ENCODE results near the gene EPN3.

The EPN3 gene

GRCh38 chr17:50537721-50538548 lies 5.4 kb downstream of the EPN3 start:
- Histone ChIP-seq H3K4me3 (ENCODE audit: insufficient read depth in 1 of 2, low read depth in 1 of 2, low read length in 2 of 2) (no peak overlapping the region), H3K9me3 (ENCODE audit: control insufficient read depth, low read length) (no peaks in the 10 kb centered on the region), H2BK120ac (ENCODE audit: low read depth, low read length) (no peak overlapping the region), H4K91ac (ENCODE audit: low read length) (peak overlapping the region; percentile 37), H3K23ac (ENCODE audit: low read length in 2 of 2) (no peak overlapping the region), H3K36me3 (ENCODE audit: control insufficient read depth in 1 of 2, insufficient read depth in 2 of 2, low read depth in 1 of 2, low read length in 2 of 2) (peaks cover 0 to 3% of the 10 kb centered on the region in 2 experiments), H3K27ac (ENCODE audit: low read length, poor library complexity, severe bottlenecking) (no peak overlapping the region), H3K14ac (ENCODE audit: low read length in 2 of 2) (no peak overlapping the region), H3K79me1 (replicated peaks; ENCODE audit: low read length, poor library complexity, severe bottlenecking) (no peaks in the 10 kb centered on the region), H2BK5ac (ENCODE audit: low read depth, low read length, poor library complexity, severe bottlenecking) (no peak overlapping the region), H3K4ac (ENCODE audit: low read depth in 1 of 2, low read length in 2 of 2) (no peak overlapping the region), H2BK15ac (ENCODE audit: low read depth, poor library complexity, severe bottlenecking) (peak overlapping the region; percentile 83), H4K8ac (ENCODE audit: low read length) (peak overlapping the region; percentile 71), H3K4me1 (ENCODE audit: control insufficient read depth, insufficient read depth, low read depth, low read length) (peaks cover 37% of the 10 kb centered on the region), H2BK12ac (ENCODE audit: low read length in 2 of 2) (peak overlapping the region in 1 of 2 experiments; percentile 57), H2AK5ac (ENCODE audit: low read length, severe bottlenecking) (no peak overlapping the region), H3K27me3 (ENCODE audit: control insufficient read depth in 1 of 2, insufficient read depth in 1 of 2, low read length in 2 of 2) (peaks cover 10 to 30% of the 10 kb centered on the region in 2 experiments), H3K9ac (ENCODE audit: low read length) (no peak overlapping the region), H2AFZ (ENCODE audit: low read depth, low read length) (no peak overlapping the region), H3K4me2 (ENCODE audit: low read length, poor library complexity, severe bottlenecking) (no peak overlapping the region), H3K18ac (ENCODE audit: low read depth in 1 of 2, low read length in 2 of 2) (peak overlapping the region in 1 of 2 experiments; percentile 16)
- DNase-seq = no peak
- WGBS = 88% methylated on average over 20 of the region's 20 CpGs

GRCh38 chr17:50538549-50539410 lies 6.2 kb downstream of the EPN3 start:
- Histone ChIP-seq H3K4ac (ENCODE audit: low read depth in 1 of 2, low read length in 2 of 2) (no peak overlapping the region), H3K18ac (ENCODE audit: low read depth in 1 of 2, low read length in 2 of 2) (no peak overlapping the region), H3K4me3 (ENCODE audit: insufficient read depth in 1 of 2, low read depth in 1 of 2, low read length in 2 of 2) (no peak overlapping the region), H3K27ac (ENCODE audit: low read length, poor library complexity, severe bottlenecking) (no peak overlapping the region), H2AK5ac (ENCODE audit: low read length, severe bottlenecking) (no peak overlapping the region), H3K4me2 (ENCODE audit: low read length, poor library complexity, severe bottlenecking) (no peak overlapping the region), H2BK15ac (ENCODE audit: low read depth, poor library complexity, severe bottlenecking) (no peak overlapping the region), H3K27me3 (ENCODE audit: control insufficient read depth in 1 of 2, insufficient read depth in 1 of 2, low read length in 2 of 2) (peaks cover 1 to 21% of the 10 kb centered on the region in 2 experiments), H2BK5ac (ENCODE audit: low read depth, low read length, poor library complexity, severe bottlenecking) (no peak overlapping the region), H3K4me1 (ENCODE audit: control insufficient read depth, insufficient read depth, low read depth, low read length) (peaks cover 29% of the 10 kb centered on the region), H3K14ac (ENCODE audit: low read length in 2 of 2) (peak overlapping the region in 1 of 2 experiments; percentile 37), H3K36me3 (ENCODE audit: control insufficient read depth in 1 of 2, insufficient read depth in 2 of 2, low read depth in 1 of 2, low read length in 2 of 2) (peaks cover 0 to 3% of the 10 kb centered on the region in 2 experiments), H2BK12ac (ENCODE audit: low read length in 2 of 2) (peak overlapping the region in 1 of 2 experiments; percentile 57), H2BK120ac (ENCODE audit: low read depth, low read length) (no peak overlapping the region), H3K79me1 (replicated peaks; ENCODE audit: low read length, poor library complexity, severe bottlenecking) (no peaks in the 10 kb centered on the region), H2AFZ (ENCODE audit: low read depth, low read length) (no peak overlapping the region), H3K23ac (ENCODE audit: low read length in 2 of 2) (no peak overlapping the region), H3K9me3 (ENCODE audit: control insufficient read depth, low read length) (no peaks in the 10 kb centered on the region), H4K91ac (ENCODE audit: low read length) (no peak overlapping the region), H3K9ac (ENCODE audit: low read length) (no peak overlapping the region), H4K8ac (ENCODE audit: low read length) (no peak overlapping the region)
- DNase-seq = no peak
- 79% methylated on average over 20 of the region's 20 CpGs for WGBS

- Histone ChIP-seq H2AK5ac (ENCODE audit: low read length, severe bottlenecking) (no peak overlapping the region), H2BK5ac (ENCODE audit: low read depth, low read length, poor library complexity, severe bottlenecking) (no peak overlapping the region), H3K9ac (ENCODE audit: low read length) (no peak overlapping the region), H3K36me3 (ENCODE audit: control insufficient read depth in 1 of 2, insufficient read depth in 2 of 2, low read depth in 1 of 2, low read length in 2 of 2) (peaks cover 0 to 3% of the 10 kb centered on the region in 2 experiments), H3K27ac (ENCODE audit: low read length, poor library complexity, severe bottlenecking) (no peak overlapping the region), H3K4me1 (ENCODE audit: control insufficient read depth, insufficient read depth, low read depth, low read length) (peaks cover 19% of the 10 kb centered on the region), H4K91ac (ENCODE audit: low read length) (no peak overlapping the region), H3K14ac (ENCODE audit: low read length in 2 of 2) (no peak overlapping the region), H3K4ac (ENCODE audit: low read depth in 1 of 2, low read length in 2 of 2) (no peak overlapping the region), H2AFZ (ENCODE audit: low read depth, low read length) (no peak overlapping the region), H3K4me3 (ENCODE audit: insufficient read depth in 1 of 2, low read depth in 1 of 2, low read length in 2 of 2) (no peak overlapping the region), H3K27me3 (ENCODE audit: control insufficient read depth in 1 of 2, insufficient read depth in 1 of 2, low read length in 2 of 2) (peaks cover 0 to 10% of the 10 kb centered on the region in 2 experiments), H3K23ac (ENCODE audit: low read length in 2 of 2) (no peak overlapping the region), H2BK120ac (ENCODE audit: low read depth, low read length) (no peak overlapping the region), H3K79me1 (replicated peaks; ENCODE audit: low read length, poor library complexity, severe bottlenecking) (no peaks in the 10 kb centered on the region), H2BK12ac (ENCODE audit: low read length in 2 of 2) (no peak overlapping the region), H2BK15ac (ENCODE audit: low read depth, poor library complexity, severe bottlenecking) (no peak overlapping the region), H3K9me3 (ENCODE audit: control insufficient read depth, low read length) (no peaks in the 10 kb centered on the region), H4K8ac (ENCODE audit: low read length) (no peak overlapping the region), H3K4me2 (ENCODE audit: low read length, poor library complexity, severe bottlenecking) (no peak overlapping the region), H3K18ac (ENCODE audit: low read depth in 1 of 2, low read length in 2 of 2) (peak overlapping the region in 1 of 2 experiments; percentile 18)
- DNase-seq = no peak
- 83% methylated on average over 15 of the region's 15 CpGs for WGBS
These were observed 7.4 kb downstream of the EPN3 start for GRCh38 chr17:50539762-50540559.

All from mesenchymal stem cell (in vitro differentiated cells and primary cell).